Measurements from ENCODE around the gene IL17B.
A peak's percentile ranks its signal among the peaks of the same experiment; 100 is the strongest.

The IL17B gene

DNA sequence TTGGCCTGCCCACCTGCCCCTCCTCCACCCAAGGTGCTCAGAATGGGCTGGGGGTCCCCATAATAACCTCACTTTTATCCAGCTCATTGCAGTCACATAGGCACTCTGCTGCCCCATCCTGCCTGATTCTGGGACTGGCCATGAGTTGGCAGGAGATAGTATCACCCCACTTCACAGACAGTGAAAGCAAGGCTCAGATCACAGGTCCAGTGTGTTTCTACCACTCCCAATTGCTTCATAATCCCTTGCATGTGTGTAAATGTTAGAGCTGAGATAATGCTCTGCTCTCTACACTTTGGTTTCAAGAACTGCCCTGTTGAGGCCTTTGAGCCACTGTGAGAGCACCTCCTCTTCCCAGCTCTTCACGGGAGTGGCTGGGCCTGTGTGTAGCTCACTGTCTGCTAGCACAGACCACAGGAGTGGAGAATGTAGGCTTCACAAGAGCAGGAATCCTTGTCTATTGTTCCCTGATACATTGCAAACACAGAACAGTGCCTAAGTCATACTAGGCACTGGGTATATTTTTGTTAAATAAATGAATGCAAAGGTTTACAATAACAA lies 12.8 kb downstream of the IL17B start:
- H3K9ac ChIP-seq (ENCODE audit: low read length), result no peak overlapping the region
- peaks cover 6% of the 10 kb centered on the region for H3K4me1 ChIP-seq (ENCODE audit: control insufficient read depth, insufficient read depth, low read length)
- H3K4me3 ChIP-seq (ENCODE audit: low read length), result no peak overlapping the region
- no peaks in the 10 kb centered on the region for H3K36me3 ChIP-seq (ENCODE audit: control insufficient read depth, insufficient read depth, low read length)
- H3K27ac ChIP-seq (ENCODE audit: low read depth, low read length), result no peak overlapping the region
- H3K27me3 ChIP-seq (ENCODE audit: control insufficient read depth, insufficient read depth, low read length), result no peaks in the 10 kb centered on the region

DNA sequence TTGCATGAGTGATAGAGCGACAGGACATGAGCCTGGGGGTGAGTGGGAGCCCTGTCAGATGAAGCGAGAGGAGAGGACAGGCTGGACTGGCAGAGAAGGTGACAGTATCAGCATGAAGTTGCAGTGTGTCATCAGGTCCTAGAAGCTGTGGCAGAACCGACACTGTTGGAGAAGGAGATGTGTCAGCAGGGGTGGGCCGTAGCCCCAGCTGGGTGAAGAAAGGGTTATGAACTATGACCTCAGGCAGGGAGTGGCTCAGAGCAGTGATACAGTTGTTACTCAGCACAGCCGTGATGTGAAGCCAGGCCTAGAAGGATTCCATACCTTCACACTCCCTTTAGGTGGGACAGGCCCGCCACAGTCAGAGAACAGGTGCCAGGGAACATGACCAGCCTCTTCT lies 13.7 kb downstream of the IL17B start:
- no peak overlapping the region for H3K27ac ChIP-seq (ENCODE audit: low read depth, low read length)
- H3K4me1 ChIP-seq (ENCODE audit: control insufficient read depth, insufficient read depth, low read length), result peaks cover 4% of the 10 kb centered on the region
- H3K9ac ChIP-seq (ENCODE audit: low read length), result no peak overlapping the region
- no peaks in the 10 kb centered on the region for H3K27me3 ChIP-seq (ENCODE audit: control insufficient read depth, insufficient read depth, low read length)
- H3K4me3 ChIP-seq (ENCODE audit: low read length), result no peak overlapping the region
- H3K36me3 ChIP-seq (ENCODE audit: control insufficient read depth, insufficient read depth, low read length), result no peaks in the 10 kb centered on the region

DNA sequence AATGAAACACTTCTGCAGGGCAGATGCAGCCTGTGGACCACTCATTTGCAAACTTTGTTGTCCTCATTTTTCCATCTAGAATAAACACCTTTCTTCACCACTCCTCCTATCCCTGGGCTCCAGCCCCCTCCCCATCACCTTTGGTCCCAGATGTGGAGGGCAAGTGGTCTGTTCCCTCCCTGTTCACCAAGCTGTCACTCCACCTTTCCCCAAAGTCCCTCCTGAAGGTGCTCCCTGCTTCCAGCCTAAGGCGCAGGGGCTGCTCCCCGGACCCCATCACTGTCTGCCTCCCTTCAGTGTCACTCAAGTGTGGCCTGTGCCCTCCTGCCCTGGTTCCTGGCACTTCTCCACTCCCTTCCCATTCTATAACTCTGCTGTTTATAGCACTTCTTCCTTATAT lies 14.4 kb downstream of the IL17B start:
- Histone ChIP-seq H3K27me3 (ENCODE audit: control insufficient read depth, insufficient read depth, low read length) (no peaks in the 10 kb centered on the region), H3K4me1 (ENCODE audit: control insufficient read depth, insufficient read depth, low read length) (peaks cover 4% of the 10 kb centered on the region), H3K27ac (ENCODE audit: low read depth, low read length) (no peak overlapping the region), H3K36me3 (ENCODE audit: control insufficient read depth, insufficient read depth, low read length) (no peaks in the 10 kb centered on the region), H3K9ac (ENCODE audit: low read length) (no peak overlapping the region), H3K4me3 (ENCODE audit: low read length) (no peak overlapping the region)

GRCh38 chr5:149363936-149364335 lies 15.2 kb downstream of the IL17B start:
- Histone ChIP-seq H3K4me3 (ENCODE audit: low read length) (no peak overlapping the region), H3K27me3 (ENCODE audit: control insufficient read depth, insufficient read depth, low read length) (no peaks in the 10 kb centered on the region), H3K9ac (ENCODE audit: low read length) (no peak overlapping the region), H3K36me3 (ENCODE audit: control insufficient read depth, insufficient read depth, low read length) (no peaks in the 10 kb centered on the region), H3K4me1 (ENCODE audit: control insufficient read depth, insufficient read depth, low read length) (peaks cover 4% of the 10 kb centered on the region), H3K27ac (ENCODE audit: low read depth, low read length) (no peak overlapping the region)

- Histone ChIP-seq H3K4me3 (ENCODE audit: low read length) (no peak overlapping the region), H3K9ac (ENCODE audit: low read length) (no peak overlapping the region), H3K4me1 (ENCODE audit: control insufficient read depth, insufficient read depth, low read length) (peaks cover 4% of the 10 kb centered on the region), H3K27ac (ENCODE audit: low read depth, low read length) (no peak overlapping the region), H3K27me3 (ENCODE audit: control insufficient read depth, insufficient read depth, low read length) (no peaks in the 10 kb centered on the region), H3K36me3 (ENCODE audit: control insufficient read depth, insufficient read depth, low read length) (no peaks in the 10 kb centered on the region)
Measured at GRCh38 chr5:149363358-149363757, 15.7 kb downstream of the IL17B start.

- Histone ChIP-seq H3K9ac (ENCODE audit: low read length) (no peak overlapping the region), H3K27ac (ENCODE audit: low read depth, low read length) (no peak overlapping the region), H3K4me1 (ENCODE audit: control insufficient read depth, insufficient read depth, low read length) (peaks cover 6% of the 10 kb centered on the region), H3K36me3 (ENCODE audit: control insufficient read depth, insufficient read depth, low read length) (no peaks in the 10 kb centered on the region), H3K4me3 (ENCODE audit: low read length) (no peak overlapping the region), H3K27me3 (ENCODE audit: control insufficient read depth, insufficient read depth, low read length) (no peaks in the 10 kb centered on the region)
Measured at GRCh38 chr5:149362541-149362940, 16.6 kb downstream of the IL17B start.

DNA sequence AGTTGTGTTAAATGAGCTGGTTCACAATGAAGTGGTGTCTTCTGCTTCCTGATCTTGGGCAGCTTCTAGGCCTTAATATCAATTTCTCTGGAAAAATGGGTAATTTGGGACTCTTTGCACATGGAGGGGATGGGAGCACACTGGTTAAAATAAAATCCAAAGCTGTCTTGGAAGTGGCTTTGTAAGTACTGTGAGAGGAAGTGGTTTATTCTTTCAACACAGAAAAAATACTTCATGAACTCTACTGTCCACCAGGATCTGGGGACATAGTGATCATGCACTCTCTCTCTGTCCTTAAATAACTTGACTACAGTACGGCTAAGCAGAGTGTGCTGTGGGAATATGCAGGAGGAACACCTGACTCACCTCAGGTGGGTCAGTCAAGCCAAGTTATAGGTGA lies 18.8 kb downstream of the IL17B start:
- no peak overlapping the region for H3K4me3 ChIP-seq (ENCODE audit: low read length)
- H3K27ac ChIP-seq (ENCODE audit: low read depth, low read length), result no peak overlapping the region
- H3K9ac ChIP-seq (ENCODE audit: low read length), result no peak overlapping the region
- no peaks in the 10 kb centered on the region for H3K27me3 ChIP-seq (ENCODE audit: control insufficient read depth, insufficient read depth, low read length)
- H3K4me1 ChIP-seq (ENCODE audit: control insufficient read depth, insufficient read depth, low read length), result peaks cover 5% of the 10 kb centered on the region
- H3K36me3 ChIP-seq (ENCODE audit: control insufficient read depth, insufficient read depth, low read length), result no peaks in the 10 kb centered on the region

DNA sequence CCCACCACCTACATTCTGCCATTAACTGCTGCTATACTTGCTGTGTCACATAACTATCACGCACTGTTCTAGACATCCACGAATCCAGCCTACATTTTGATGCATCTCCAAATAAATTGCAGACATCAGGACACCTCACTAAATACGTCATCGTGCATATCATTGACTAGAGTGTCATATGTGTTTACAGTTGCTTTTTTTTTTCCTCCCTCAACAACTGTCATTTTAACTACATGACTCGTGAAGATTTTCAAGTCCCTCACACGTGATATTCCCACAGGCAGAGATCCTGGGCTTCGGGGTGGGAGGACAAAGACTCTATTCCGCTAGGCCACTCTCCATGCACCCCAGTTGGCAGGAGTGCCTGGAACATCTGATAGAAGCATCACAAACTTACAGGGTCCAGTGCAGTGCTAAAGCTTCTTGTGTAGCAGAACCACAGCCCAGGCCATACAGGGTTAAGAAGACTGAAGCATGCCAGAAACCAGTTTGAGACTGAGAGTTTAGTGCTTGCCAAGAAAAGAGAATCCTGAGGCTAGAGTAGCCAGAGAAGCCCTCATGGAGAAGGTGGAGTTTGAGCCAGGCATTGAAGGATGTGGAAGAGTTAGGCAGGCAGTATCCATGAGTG lies 20.1 kb downstream of the IL17B start:
- Histone ChIP-seq H3K9ac (ENCODE audit: low read length) (no peak overlapping the region), H3K4me3 (ENCODE audit: low read length) (no peak overlapping the region), H3K27ac (ENCODE audit: low read depth, low read length) (no peak overlapping the region)

GRCh38 chr5:149358294-149358651 lies 20.8 kb downstream of the IL17B start:
- Histone ChIP-seq H3K4me3 (ENCODE audit: low read length) (peak overlapping the region; percentile 77), H3K27ac (ENCODE audit: low read depth, low read length) (no peak overlapping the region), H3K4me1 (ENCODE audit: control insufficient read depth, insufficient read depth, low read length) (peaks cover 5% of the 10 kb centered on the region)

More for the DNA sequence above, 20.1 kb downstream of the IL17B start:
- Histone ChIP-seq H3K4me1 (ENCODE audit: control insufficient read depth, insufficient read depth, low read length) (peaks cover 5% of the 10 kb centered on the region), H3K27me3 (ENCODE audit: control insufficient read depth, insufficient read depth, low read length) (no peaks in the 10 kb centered on the region), H3K36me3 (ENCODE audit: control insufficient read depth, insufficient read depth, low read length) (no peaks in the 10 kb centered on the region)

GRCh38 chr5:149357370-149358293 lies 21.5 kb downstream of the IL17B start, which contains the start of gene PCYOX1L:
Gene PCYOX1L, plus strand, starts transcription at chr5:149358046. Its CDS starts 23 bp downstream, at chr5:149358069.
- H3K4me1 ChIP-seq (ENCODE audit: control insufficient read depth, insufficient read depth, low read length), result peaks cover 5% of the 10 kb centered on the region
- no peaks in the 10 kb centered on the region for H3K36me3 ChIP-seq (ENCODE audit: control insufficient read depth, insufficient read depth, low read length)
- H3K27ac ChIP-seq (ENCODE audit: low read depth, low read length), result no peak within 1 kb of the TSS
- H3K4me3 ChIP-seq (ENCODE audit: low read length), result peak within 1 kb of the TSS; percentile 77
- peak within 1 kb of the TSS; percentile 67 for H3K9ac ChIP-seq (ENCODE audit: low read length)
- H3K27me3 ChIP-seq (ENCODE audit: control insufficient read depth, insufficient read depth, low read length), result no peaks in the 10 kb centered on the region

More at GRCh38 chr5:149358294-149358651, 20.8 kb downstream of the IL17B start:
- H3K27me3 ChIP-seq (ENCODE audit: control insufficient read depth, insufficient read depth, low read length), result no peaks in the 10 kb centered on the region
- H3K36me3 ChIP-seq (ENCODE audit: control insufficient read depth, insufficient read depth, low read length), result no peaks in the 10 kb centered on the region
- H3K9ac ChIP-seq (ENCODE audit: low read length), result peak overlapping the region; percentile 67

- Histone ChIP-seq H3K36me3 (ENCODE audit: control insufficient read depth, insufficient read depth, low read length) (peaks cover 4% of the 10 kb centered on the region), H3K4me1 (ENCODE audit: control insufficient read depth, insufficient read depth, low read length) (peaks cover 5% of the 10 kb centered on the region), H3K27ac (ENCODE audit: low read depth, low read length) (no peak overlapping the region), H3K9ac (ENCODE audit: low read length) (no peak overlapping the region), H3K4me3 (ENCODE audit: low read length) (no peak overlapping the region), H3K27me3 (ENCODE audit: control insufficient read depth, insufficient read depth, low read length) (no peaks in the 10 kb centered on the region)
Measured at GRCh38 chr5:149356391-149356790, 22.7 kb downstream of the IL17B start.

DNA sequence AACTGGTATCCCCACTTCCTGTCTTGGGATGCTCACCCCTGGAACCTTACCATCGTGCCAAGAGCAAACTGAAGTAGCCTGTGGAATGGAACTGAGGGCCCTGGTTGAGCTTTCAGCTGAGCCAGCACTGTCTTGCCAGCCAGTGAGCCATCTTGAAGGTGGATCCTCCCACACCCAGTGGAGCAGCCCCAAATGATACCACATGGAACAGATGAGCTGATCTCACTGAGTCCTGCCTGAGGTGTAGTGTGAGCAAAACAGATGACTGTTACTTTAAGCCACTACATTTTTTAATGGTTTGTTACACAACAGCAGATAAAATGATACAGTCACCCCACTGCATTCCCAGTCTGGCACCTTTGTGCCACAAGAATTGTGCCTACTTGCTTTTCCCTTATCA lies 23.4 kb downstream of the IL17B start:
- H3K27ac ChIP-seq (ENCODE audit: low read depth, low read length), result no peak overlapping the region
- H3K4me3 ChIP-seq (ENCODE audit: low read length), result no peak overlapping the region
- H3K27me3 ChIP-seq (ENCODE audit: control insufficient read depth, insufficient read depth, low read length), result no peaks in the 10 kb centered on the region
- peaks cover 5% of the 10 kb centered on the region for H3K4me1 ChIP-seq (ENCODE audit: control insufficient read depth, insufficient read depth, low read length)
- peaks cover 8% of the 10 kb centered on the region for H3K36me3 ChIP-seq (ENCODE audit: control insufficient read depth, insufficient read depth, low read length)
- H3K9ac ChIP-seq (ENCODE audit: low read length), result no peak overlapping the region
